COR-L47 (cell line): Measurements from ENCODE around the gene ACOXL.
A peak's percentile ranks its signal among the peaks of the same experiment; 100 is the strongest.

Source experiments
- DNase-seq: peaks from one replicate; lab custom pipeline; 2025; lab: John Stamatoyannopoulos, UW

ACOXL gene

DNA sequence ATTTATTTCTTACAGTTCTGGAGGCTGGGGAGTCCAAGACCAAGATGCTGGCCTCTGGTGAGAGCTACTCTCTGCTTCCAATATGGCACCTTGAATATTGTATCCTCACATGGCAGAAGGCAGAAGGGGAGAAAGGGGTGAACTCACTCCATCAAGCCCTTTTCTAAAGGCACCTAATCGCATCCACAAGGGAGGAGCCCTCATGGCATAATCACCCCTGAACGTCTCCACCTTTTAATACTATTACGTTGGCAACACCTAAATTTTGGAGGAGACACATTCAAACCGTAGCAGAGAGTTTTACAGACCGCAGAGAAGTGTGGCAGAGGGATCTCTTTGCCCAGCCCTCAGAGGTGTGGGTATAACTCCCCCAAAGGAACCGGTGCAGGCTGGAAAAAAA lies 245.8 kb downstream of the ACOXL start:
- no peak for DNase-seq

DNA sequence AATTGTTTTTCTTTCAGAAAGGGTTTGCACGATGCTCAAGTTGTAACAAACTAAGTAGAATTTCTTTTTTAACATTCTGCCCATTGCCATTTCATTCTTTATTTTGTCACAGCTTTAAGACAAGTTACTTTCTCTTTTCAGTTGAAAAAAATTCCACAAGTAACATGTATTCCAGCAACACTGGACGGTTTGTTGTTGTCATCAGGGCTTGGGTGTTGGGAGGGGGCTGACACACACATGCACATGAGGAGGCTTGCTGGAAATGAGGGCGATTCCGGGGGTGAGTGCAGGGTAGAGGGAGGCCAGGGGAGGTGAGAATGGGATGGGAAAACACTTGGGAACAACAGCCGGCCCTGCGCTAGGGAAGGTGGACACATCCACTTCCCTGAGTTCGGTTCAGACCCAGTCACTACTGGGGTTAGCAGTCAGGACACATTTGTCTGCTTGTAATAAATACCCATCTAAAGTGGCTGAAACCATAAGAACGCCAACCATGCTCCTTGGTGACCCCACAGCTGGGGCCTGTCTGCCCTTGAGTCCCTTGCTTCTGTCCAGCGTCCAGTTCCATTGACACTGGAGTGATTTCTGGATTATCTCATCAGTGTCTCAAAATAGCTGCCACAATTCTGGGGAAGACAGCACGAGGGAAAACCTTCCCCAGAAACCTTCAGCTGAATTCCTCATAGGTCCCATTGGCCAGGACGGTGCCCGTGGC lies 246.5 kb downstream of the ACOXL start:
- DNase-seq: no peak

DNA sequence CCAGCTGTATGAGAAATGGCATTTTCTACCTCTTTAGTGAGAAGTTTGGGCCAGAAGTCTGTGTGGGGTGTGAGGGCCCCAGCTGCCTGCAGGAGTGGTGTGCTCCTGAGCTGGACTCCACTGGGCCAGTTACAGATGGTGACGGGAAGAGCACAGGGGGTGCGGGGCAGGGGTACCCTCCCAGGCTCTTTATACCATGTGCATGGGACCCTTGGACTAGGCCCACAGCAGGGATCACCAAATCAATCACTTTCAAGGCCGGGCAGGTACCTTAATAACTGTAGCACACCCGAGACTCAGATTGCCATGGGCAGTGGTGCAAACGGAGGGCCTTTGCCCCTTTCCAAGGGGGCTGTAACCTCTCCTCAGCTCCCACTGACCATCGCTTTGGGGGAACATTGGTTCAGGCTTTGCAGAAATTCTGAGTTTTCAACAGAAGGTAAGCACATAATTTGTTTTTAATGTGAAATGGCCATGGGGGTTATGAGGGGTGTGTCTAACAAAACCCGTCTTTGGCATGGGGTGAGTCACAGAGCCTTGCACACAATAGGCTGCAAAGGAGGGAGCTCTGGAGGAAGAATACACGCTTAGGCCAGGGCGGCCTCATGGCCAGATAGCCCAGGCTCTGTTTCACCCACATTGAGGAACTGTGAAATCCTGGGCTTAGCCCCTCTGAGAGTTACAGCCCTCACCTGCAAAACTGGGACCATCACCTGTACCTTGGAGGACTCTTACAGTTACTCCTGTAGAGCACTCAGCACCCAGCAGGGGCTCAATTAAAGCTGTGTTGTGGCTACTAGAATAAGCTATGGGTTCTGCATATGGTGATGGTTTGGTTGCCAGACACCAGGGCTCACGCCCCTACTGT lies 247.3 kb downstream of the ACOXL start:
- DNase-seq: peak; percentile 62

DNA sequence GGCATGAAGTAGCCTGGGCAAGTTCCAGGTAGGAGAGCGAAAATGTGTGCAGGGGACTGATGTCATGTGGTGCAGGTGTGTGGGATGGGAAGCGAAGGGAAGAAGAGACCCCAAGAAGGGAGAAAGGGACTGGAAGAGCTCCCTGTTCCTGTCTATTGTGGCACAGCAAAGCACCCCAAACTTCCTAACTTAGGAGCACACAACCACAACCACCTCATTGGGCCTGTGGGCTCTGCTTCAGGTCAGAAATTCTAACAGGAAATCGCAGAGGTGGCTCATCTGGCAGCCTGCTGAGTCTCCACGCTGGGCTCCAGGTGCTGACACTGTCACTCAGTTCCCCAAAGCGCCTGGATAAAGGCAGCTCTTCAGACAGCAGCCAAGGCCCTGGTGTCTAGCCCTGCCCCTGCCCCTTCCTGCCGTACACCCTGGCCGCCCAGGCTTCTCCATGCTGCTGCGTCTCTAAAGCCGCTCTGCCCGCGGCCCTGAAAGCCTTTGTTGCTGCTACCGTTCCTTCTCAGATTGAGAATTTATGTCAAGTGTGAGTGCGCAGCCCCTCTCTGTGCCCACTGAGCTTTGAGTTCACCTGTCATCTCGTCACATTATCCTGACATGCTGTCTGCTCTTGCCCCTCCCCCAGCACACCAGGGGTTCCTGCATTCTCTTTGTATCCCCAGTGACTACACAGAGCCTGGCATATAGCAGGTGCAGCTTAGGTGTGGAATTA lies 248.1 kb downstream of the ACOXL start:
- peak; percentile 77 for DNase-seq

DNA sequence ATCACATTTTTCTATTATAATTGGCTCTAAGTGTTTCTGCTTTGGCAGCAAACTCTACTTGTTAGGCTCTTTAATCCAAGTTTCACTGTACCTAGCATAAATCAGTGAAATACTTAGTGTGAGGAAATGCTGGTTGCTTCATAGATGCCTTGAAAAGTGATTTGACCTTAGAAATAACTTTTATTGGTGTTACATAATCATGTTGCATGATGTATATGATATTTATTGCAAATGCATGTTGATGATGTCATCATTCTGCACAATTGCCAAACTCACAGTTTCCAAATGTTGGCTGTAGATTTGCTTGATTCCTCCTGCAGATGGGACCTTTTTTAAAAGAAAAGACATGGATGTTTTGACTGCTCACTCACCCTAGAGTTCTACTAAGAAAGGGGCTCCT lies 250.8 kb downstream of the ACOXL start:
- DNase-seq: no peak

DNA sequence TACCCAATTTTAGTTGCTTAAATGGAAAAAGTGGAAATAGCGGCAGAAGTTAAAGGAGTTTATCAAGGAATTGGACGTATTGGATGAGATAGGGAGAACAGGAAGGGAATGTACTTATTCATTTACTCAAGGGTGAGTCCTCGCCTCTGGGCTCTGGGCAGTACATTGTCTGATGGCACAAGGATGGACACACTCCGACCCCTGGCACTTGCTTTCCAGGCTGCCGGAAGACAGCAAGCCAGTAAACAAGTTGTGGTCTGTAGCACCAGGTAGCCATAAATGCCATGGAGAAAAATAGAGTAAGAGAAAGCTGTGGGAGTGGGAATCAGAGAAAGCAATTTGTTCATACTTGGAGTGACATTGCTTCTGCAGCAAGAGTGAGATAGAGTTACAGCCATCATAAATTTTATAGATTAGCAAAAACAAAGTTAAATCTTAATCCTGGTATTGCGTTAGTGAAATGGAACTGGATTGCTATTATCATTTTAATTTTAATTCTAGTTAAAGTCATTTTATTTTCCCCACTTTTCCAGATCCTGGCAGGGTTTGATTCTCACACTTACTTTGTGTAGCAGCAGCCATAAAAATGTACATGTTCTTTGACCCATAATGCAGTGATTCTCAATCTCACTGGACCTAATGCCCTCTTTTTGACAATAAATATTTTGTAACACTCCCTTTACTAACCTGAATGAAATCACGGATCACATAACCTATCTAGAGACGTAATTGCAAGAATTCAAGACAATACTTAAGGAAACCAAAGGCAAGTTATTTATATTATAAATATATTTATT lies 252.5 kb downstream of the ACOXL start:
- DNase-seq: no peak

DNA sequence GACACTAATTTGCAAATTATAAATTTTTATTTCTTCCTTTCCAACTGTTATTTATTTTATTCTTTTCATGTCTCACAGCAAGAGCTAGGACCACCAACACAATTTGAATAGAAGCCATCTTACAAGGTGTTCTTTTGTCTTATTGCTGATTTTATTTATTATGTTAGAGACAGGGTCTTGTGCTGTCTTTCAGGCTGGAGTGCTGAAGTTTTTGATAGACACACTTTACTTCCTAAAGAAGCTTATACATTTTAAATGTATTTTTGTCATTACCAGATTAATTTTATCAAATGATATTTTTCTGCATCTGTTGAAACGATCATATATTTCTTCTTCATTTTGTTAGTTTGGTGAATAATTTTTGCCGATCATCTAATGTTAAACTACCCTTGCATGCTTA lies 258.1 kb downstream of the ACOXL start:
- no peak for DNase-seq

DNA sequence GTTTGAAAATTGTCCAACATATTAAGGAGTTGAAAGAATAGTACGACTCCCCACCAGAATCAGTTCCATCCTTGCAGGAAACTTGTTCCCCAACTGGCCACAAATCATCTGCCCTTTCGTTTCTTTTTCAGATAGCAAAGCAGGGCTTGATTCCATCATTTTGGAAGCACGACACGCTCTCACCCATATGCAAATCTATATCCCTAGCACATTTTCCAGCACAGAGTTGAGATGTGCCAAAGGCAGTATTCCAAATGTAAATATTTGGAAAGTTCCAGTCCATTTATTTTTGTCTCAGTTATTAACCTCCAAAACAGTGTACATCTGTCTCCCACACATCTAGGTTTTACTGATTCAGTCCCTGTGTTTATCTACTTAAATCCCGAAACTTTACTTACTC lies 259.5 kb downstream of the ACOXL start:
- DNase-seq: no peak

DNA sequence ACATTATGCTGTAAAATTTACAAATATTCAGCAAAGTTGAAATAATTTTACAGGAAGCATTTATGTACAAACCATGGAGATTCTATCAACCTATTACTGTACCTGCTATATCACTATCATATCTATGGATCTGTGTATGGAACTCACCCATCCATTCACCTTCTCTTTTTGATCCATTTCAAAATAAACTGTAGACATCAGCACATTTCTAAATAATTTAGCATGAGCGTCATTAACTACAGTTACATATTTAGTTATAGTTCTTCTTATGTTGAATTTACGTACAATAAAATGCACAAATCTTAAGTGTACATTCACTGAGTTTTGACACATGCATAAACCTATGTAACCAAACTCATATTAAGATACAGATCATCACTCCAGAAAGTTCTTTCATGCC lies 260.5 kb downstream of the ACOXL start:
- no peak for DNase-seq

DNA sequence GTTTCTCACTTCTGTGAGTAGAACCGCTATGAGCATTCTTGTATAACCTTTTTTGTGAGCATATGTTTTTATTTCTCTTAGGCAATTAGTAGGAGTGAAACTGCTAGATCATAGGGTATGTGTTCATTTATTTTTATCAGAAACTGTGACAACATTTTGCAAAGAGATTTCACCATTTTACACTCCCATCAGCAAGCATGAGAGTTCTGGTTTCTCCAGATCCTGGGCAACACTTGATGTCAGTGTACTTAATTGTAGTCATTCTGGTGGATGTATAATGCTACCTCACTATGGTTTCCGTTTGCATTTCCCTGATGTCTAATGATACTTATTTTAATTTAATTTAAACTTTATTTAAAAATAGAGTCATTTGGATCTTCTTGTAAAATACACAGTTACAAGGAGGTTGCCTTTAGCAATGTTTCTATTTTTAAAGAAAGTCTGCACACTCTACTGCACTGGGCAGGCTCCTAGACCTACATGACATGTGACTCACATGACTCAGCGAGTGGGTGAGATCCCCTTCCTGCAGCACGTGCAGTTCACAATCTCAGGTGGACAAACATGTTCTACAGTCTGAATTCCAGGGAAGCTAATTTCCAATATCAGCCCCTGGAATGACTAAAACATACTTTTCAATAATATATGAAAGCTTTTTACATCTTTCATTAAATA lies 261.3 kb downstream of the ACOXL start:
- DNase-seq: no peak

DNA sequence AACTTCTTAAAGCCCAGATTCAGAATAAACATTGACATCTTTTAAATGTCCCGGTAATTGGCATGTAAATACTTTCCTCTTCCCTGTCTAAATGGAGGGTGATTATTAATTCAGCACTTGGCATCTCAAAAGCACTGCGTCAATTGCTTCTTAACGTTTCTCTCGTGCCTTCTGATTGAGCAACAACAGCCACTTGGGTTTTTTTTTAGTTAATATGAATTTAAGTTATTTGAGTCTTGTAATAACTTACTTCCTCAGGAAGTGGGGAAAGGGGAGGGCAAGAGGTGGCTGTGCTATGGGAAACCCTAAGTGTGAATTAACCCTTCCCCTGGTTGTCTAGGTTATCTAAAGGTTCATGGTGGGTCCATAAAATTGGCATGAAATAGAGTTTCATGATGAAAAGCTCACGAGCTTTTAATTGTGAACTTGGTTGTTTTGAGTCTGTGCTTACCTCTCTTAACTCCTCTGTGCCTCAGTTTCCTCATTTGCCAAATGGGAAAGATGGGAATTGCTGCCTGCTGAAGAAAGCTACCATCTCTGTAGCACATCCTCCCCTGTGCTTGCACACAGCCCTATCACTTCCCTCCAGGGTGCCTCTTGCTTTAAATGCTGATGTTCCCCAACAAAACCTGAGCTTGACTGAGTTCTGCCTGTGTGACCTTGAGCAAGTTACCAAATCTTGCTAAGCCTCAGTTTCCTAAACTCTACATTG lies 262.0 kb downstream of the ACOXL start:
- DNase-seq: no peak

DNA sequence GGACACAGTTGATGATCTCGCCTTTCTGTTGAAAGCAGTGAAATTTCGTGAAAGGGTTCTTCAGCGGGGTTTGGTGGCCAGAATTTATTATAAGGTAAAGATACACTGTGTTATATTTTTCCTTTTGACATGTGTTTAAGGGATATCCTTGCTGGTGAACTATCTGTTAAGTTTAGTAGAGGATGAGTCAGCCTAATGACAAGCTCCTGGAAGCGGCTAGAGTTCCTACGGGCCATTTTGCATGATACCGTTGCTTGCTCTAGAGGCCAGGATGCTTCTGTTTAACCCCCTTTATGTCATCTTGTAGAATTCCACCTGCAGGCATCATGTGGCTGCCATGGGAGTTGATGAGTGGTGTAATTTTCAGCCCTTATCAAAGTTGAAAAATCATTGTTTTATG lies 263.5 kb downstream of the ACOXL start:
- no peak for DNase-seq

DNA sequence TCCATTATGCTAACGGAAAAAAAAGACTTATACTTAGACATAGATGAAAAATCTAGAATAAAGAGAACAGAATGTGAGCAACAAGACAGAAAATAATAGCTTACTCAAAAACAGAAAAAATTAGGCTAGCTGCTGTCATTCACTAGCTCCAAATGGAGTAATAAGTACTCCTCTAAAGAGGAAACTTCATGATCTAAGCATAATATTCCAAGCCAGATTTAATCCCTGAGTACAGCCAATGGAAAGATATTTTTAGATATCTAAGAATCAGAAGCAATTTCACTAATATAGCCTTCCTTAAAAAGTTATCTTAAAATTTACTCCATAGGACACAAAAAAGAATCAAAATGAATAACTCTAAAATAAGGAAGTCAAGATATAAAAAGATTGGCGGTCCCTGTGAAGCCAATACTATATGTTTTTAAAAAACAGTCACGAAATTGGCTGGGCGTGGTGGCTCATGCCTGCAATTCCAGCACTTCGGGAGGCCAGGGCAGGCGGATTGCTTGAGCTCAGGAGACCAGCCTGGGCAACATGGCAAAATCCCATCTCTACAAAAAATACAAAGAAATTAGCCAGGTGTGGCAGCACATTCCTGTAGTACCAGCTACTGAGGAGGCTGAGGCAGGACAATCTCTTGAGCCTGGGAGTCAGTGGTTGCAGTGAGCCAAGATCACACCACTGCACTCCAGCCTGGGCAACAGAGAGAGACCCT lies 265.1 kb downstream of the ACOXL start:
- DNase-seq: no peak

DNA sequence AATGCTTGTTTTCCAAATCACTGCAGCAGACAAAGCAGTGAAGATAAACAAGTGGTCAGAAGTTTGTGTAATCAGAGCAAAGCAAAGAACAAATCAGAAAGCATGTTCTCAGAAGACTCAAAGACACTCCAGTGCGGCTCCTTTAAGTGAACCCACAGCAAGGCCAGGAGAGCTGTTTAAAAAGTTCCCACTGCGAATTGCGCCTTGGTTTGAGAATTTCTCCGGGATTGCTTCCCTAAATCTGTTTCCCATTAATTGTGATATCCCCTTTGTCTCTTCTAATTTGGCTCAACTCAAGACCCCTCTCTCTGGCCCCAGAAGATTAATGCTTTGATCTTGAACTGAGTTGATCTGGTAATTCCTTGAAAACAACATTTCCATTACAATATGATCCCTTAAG lies 265.9 kb downstream of the ACOXL start:
- DNase-seq: no peak

DNA sequence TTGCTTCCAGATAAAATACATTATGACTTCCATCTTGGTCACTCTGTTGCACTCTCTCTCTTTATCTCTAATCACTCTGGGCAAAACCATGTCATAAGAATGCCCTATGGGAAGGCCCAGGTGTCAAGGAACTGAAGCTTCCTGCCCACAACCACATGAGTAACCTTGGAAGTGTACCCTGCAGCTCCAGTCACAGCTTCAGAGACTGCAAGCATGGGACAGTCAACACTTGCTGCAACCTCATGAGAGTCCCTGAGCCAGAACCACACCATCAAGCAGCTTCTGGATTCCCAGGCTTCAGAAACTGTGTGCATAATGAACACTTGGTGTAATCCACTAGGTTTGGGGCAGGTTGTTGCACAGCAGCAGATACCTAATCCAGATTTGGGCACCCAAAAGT lies 267.3 kb downstream of the ACOXL start:
- DNase-seq: no peak

DNA sequence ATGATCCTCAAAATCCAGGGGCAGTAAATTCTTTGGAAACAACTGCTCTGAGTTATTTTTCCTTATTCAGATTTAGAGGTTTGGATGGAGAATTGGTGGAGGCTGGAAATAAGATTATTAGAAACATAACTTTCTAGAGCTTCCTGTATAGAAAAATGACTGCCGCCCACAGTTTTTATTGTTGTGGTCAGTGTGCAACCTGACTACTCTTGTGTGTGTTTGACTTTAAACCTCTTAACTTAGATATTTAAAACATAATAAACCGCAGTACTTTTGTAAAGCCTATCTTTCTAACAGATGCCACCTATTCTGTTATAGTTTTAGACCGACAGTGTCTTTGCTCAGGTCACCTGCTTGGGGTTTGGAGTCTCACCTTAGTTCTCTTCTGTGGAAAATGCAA lies 272.9 kb downstream of the ACOXL start:
- no peak for DNase-seq

DNA sequence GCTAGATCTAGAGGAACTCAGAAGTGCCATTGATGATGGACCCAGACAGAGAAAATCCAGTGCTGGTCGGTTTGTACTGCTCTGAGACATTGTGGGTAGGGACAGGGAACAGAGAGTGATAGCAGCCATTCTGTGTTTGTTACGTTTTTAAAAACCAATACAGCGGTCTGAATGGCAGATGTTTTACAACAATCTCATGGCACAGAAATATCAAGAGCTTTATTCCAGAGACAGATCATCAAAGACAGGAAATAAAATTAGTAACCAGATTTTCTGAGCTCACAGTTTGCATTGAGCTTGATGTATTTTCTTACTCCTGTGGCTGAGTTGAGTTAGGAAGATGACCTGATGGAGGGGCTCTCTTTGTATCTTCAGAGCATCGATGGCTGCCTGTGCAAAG lies 273.4 kb downstream of the ACOXL start:
- DNase-seq: no peak

DNA sequence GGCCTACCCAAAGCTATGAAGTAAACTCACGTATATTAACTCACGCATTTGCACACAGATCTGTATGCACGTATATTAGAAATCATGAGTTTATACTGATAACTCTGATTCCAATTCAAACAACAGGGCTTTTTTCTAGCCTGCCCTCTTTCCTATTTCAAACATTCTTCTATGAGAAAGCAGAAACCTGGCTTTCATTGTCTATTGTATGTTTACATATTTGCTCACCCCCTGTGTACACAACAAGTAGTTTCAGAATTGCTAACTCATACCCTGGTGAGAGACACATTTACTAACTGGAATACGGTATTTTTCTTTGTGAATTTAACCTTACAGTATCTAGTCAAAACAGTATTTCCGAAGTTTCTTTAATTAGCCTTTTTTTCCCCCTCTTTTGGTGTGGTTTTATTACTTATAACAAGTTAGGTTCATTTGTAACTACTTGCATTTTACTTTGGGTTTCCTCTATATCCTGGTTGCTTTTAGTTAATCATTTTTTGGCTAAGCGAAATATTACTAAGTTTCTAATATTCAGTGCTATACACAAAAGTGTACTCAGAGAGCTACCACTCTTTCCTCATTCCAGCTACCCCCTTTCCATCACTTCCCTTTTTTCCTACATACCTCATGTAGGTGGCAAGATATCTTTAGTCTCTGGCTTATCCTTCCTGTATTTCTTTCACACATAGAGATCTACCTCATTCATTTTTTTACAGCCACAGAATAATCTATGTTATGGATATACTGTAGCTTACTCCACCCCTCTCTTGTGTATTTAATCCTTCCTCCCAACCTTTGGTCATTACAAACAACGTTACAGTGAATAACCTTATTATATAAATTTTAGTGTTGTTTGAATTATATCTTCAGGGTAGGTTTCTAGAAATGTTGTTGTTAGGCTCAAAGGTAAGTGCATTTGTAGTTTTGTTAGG lies 275.6 kb downstream of the ACOXL start:
- DNase-seq: no peak

DNA sequence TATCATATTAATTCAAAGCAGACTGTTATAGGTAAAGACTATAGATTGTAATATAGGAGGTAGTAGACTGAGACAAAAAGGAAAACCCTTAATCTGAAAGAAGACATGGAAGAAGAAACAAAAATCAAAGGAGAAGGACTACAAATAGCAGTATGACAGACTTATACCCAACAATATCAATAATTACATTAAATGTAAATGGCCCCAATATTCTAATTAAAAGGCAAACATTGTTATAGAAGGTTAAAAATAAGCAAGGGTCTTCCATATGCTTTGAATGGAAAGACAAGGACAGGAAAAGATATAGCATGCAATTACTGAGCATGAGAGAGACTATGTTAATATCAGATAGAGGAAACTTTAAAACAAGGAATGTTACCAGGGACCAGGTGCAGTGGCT lies 278.8 kb downstream of the ACOXL start:
- no peak for DNase-seq
